ENCODE data around the gene RAP2A. TPM values are rescaled to one million over a fixed set of nuclear protein-coding genes. Genes with fewer than 3 reads are reported as not detected.

RAP2A gene
- total RNA-seq, 1 donor from 2014 or later, result 46.6 TPM

DNA sequence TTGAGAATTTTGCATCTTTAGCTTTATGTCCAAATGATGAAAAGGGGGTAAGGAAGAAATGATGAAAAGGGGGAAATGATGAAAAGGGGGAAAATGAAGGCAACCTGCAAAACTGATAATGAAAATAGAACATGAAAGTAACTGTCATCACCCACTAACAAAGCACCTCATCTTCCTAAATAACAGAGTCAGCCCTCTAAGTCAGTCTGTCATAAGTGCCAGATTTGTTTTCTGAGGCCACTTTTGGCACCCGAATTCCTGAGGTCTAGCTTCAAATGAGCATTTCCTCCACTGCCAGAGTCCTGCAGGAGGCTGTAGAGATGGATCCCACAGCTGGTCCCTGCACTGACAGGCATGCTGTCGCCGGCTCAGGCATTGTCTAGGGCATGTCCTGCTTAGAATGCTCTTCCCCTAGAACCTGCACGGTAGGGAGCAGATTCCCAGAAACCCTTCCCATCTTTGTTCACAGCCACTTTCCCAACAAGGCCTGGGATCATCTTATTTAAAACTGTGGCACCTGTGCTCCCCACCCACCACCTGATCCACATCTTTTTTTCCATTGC is 25.3 kb downstream of the RAP2A start:
- no peak for DNase-seq (ENCODE audit: low read depth)

DNA sequence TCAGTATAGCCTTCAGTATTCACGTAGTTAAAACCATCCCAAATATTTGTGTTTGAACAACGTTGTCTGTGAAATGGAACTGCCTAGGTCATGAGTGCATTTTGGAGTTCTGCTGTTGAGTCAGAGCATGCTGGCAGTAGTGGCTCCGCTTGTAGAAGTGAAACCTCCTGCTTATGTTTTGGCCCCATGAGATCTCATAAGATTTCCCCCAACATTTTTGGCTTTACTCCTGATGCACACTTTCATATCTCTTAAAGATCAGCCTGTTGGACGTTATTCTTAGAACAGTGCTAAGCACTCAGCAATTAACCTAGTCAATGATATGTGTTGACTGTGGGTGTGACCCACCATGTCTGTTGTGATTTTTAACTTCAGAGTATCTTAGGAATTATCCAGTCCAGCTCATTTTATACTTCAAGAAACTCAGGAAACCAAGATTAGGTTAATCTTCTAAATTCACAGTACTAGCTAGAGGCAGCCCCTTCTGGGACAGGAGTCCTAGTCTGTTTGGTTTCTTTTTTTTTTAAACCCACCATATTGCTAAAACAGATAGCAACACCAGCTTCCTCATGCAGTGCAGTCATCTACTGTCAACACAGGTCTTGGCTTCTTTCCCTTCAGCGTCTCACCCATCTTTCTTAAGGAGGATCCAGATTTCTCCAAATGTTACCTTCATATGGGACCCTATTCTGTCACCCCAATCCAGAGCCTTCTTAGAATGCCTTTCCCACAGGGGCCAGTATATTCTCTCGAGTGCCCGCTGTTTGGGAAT is 26.2 kb downstream of the RAP2A start:
- DNase-seq (ENCODE audit: low read depth) (no peak), FAIRE-seq (no peak)
- H4K20me1 ChIP-seq (ENCODE audit: insufficient read depth, low read length), result peaks cover 39% of the 10 kb centered on the region
- no peak overlapping the region for H3K4me3 ChIP-seq (ENCODE audit: insufficient read depth, low read depth, low read length)
- no peaks in the 10 kb centered on the region for H3K4me1 ChIP-seq (ENCODE audit: insufficient read depth, low read length)
- no peaks in the 10 kb centered on the region for H3K27me3 Mint-ChIP-seq (ENCODE audit: low read depth, unreplicated experiment)
- no peak overlapping the region for H3K4me3 Mint-ChIP-seq (ENCODE audit: unreplicated experiment)
- no peak overlapping the region for H2AFZ ChIP-seq (ENCODE audit: low read depth, low read length)
- no peaks in the 10 kb centered on the region for H3K9me3 ChIP-seq (ENCODE audit: insufficient read depth, low read depth, low read length)
- peaks cover 32% of the 10 kb centered on the region for H3K79me2 ChIP-seq (ENCODE audit: insufficient read depth, low read length)
- no peaks in the 10 kb centered on the region for H3K36me3 ChIP-seq (ENCODE audit: insufficient read depth, low read length)
- no peak overlapping the region for H3K4me2 ChIP-seq (ENCODE audit: low read length)
- no peak for TF ChIP-seq EZH2 (IDR thresholded peaks at IDR 0.05; ENCODE audit: insufficient read depth, low read length)
- no peak for TF ChIP-seq CTCF (IDR thresholded peaks at IDR 0.05; ENCODE audit: insufficient read depth, low read depth, low read length)
- H3K27ac ChIP-seq (ENCODE audit: low read depth, low read length), result no peak overlapping the region
- H3K27me3 ChIP-seq (ENCODE audit: insufficient read depth, low read length), result no peaks in the 10 kb centered on the region
- no peak overlapping the region for H3K27ac Mint-ChIP-seq (ENCODE audit: unreplicated experiment)
- peaks cover 3% of the 10 kb centered on the region for H3K36me3 Mint-ChIP-seq (ENCODE audit: low read depth, unreplicated experiment)
- peaks cover 30% of the 10 kb centered on the region for H3K4me1 Mint-ChIP-seq (ENCODE audit: low read depth, unreplicated experiment)
- H3K9me3 Mint-ChIP-seq (ENCODE audit: unreplicated experiment), result no peaks in the 10 kb centered on the region
- H3K9ac ChIP-seq (ENCODE audit: low read length), result no peak overlapping the region

More for the DNA sequence above, 25.3 kb downstream of the RAP2A start:
- Mint-ChIP-seq H3K9me3 (ENCODE audit: unreplicated experiment) (no peaks in the 10 kb centered on the region), H3K4me3 (ENCODE audit: unreplicated experiment) (no peak overlapping the region), H3K27me3 (ENCODE audit: low read depth, unreplicated experiment) (no peaks in the 10 kb centered on the region), H3K27ac (ENCODE audit: unreplicated experiment) (no peak overlapping the region), H3K4me1 (ENCODE audit: low read depth, unreplicated experiment) (peaks cover 21% of the 10 kb centered on the region), H3K36me3 (ENCODE audit: low read depth, unreplicated experiment) (peaks cover 4% of the 10 kb centered on the region)
- Histone ChIP-seq H3K27me3 (ENCODE audit: insufficient read depth, low read length) (no peaks in the 10 kb centered on the region), H3K79me2 (ENCODE audit: insufficient read depth, low read length) (peaks cover 40% of the 10 kb centered on the region), H3K36me3 (ENCODE audit: insufficient read depth, low read length) (no peaks in the 10 kb centered on the region), H3K9ac (ENCODE audit: low read length) (no peak overlapping the region), H3K27ac (ENCODE audit: low read depth, low read length) (no peak overlapping the region), H2AFZ (ENCODE audit: low read depth, low read length) (no peak overlapping the region), H3K4me2 (ENCODE audit: low read length) (no peak overlapping the region), H3K4me3 (ENCODE audit: insufficient read depth, low read depth, low read length) (no peak overlapping the region), H3K9me3 (ENCODE audit: insufficient read depth, low read depth, low read length) (no peaks in the 10 kb centered on the region), H3K4me1 (ENCODE audit: insufficient read depth, low read length) (no peaks in the 10 kb centered on the region), H4K20me1 (ENCODE audit: insufficient read depth, low read length) (peaks cover 39% of the 10 kb centered on the region)
- FAIRE-seq, result no peak
- TF ChIP-seq EZH2 (IDR thresholded peaks at IDR 0.05; ENCODE audit: insufficient read depth, low read length), result no peak
- no peak for TF ChIP-seq CTCF (IDR thresholded peaks at IDR 0.05; ENCODE audit: insufficient read depth, low read depth, low read length)

DNA sequence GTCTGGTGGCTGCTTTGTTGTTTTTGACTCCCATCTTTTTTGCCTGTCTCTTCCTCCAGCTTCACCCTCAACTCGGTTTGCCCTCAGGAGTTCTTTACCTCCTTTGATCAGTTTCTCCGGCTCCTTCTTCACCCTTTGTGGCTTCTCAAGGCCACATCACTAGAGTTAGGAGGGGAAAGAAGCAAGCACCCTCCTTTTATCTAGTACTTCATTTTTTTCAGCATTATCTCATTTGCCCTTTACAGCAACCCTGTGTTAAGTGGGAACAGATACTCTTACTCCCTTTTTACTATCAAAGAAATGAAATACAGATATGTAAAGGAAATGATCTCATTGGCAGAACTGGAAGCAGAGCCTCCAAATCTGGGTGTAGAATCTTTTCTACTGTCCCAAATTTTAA is 26.9 kb downstream of the RAP2A start:
- Histone ChIP-seq H3K79me2 (ENCODE audit: insufficient read depth, low read length) (peaks cover 25% of the 10 kb centered on the region), H3K4me1 (ENCODE audit: insufficient read depth, low read length) (no peaks in the 10 kb centered on the region), H3K4me3 (ENCODE audit: insufficient read depth, low read depth, low read length) (no peak overlapping the region), H2AFZ (ENCODE audit: low read depth, low read length) (no peak overlapping the region), H3K36me3 (ENCODE audit: insufficient read depth, low read length) (peaks cover 4% of the 10 kb centered on the region), H4K20me1 (ENCODE audit: insufficient read depth, low read length) (peaks cover 37% of the 10 kb centered on the region), H3K27ac (ENCODE audit: low read depth, low read length) (no peak overlapping the region), H3K9me3 (ENCODE audit: insufficient read depth, low read depth, low read length) (no peaks in the 10 kb centered on the region), H3K9ac (ENCODE audit: low read length) (no peak overlapping the region), H3K4me2 (ENCODE audit: low read length) (no peak overlapping the region), H3K27me3 (ENCODE audit: insufficient read depth, low read length) (no peaks in the 10 kb centered on the region)
- Mint-ChIP-seq H3K4me3 (ENCODE audit: unreplicated experiment) (no peak overlapping the region), H3K36me3 (ENCODE audit: low read depth, unreplicated experiment) (peaks cover 3% of the 10 kb centered on the region), H3K27ac (ENCODE audit: unreplicated experiment) (no peak overlapping the region), H3K27me3 (ENCODE audit: low read depth, unreplicated experiment) (no peaks in the 10 kb centered on the region), H3K4me1 (ENCODE audit: low read depth, unreplicated experiment) (peaks cover 26% of the 10 kb centered on the region), H3K9me3 (ENCODE audit: unreplicated experiment) (no peaks in the 10 kb centered on the region)
- DNase-seq (ENCODE audit: low read depth), result no peak
- FAIRE-seq, result no peak
- TF ChIP-seq CTCF (IDR thresholded peaks at IDR 0.05; ENCODE audit: insufficient read depth, low read depth, low read length), result no peak
- TF ChIP-seq EZH2 (IDR thresholded peaks at IDR 0.05; ENCODE audit: insufficient read depth, low read length), result no peak
